GM10266 (cell line): ENCODE results near the gene FRRS1L.

Experiments used
- DNase-seq: peaks from one replicate; pipeline ENCODE4 v3.0.0; 2012; ENCODE audit errors: extremely low spot score
- TF ChIP-seq, protein P1 (sequence below): IDR thresholded peaks from 2 replicates; pipeline ENCODE4 v1.5.1; 2012; ENCODE audit warnings: mild to moderate bottlenecking, low read depth; ENCODE audit not compliant: control insufficient read depth, insufficient read depth; ENCODE audit errors: missing control alignments

FRRS1L gene

DNA sequence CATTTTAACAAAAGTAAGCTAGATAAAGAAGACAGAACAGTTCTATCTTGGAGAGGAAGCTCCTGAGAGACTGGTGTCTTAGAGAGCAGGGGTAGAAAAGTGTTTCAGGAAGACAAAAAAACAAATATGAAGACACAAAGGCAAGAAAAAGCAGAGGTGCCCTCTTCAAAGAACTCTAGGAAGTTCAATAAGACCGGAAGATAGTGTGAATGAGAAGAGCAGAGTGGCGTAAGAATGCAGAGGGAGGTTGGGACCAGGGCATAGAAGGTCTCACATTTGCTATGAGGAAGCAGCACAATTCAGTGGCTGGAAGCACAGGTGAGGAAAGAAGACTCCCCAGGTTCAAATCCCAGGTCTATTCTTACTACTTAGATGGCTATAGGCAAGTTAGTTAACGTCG, 69.9 kb downstream of the FRRS1L start:
- DNase-seq: no peak
- TF ChIP-seq, protein P1, sequence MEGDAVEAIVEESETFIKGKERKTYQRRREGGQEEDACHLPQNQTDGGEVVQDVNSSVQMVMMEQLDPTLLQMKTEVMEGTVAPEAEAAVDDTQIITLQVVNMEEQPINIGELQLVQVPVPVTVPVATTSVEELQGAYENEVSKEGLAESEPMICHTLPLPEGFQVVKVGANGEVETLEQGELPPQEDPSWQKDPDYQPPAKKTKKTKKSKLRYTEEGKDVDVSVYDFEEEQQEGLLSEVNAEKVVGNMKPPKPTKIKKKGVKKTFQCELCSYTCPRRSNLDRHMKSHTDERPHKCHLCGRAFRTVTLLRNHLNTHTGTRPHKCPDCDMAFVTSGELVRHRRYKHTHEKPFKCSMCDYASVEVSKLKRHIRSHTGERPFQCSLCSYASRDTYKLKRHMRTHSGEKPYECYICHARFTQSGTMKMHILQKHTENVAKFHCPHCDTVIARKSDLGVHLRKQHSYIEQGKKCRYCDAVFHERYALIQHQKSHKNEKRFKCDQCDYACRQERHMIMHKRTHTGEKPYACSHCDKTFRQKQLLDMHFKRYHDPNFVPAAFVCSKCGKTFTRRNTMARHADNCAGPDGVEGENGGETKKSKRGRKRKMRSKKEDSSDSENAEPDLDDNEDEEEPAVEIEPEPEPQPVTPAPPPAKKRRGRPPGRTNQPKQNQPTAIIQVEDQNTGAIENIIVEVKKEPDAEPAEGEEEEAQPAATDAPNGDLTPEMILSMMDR: no peak

DNA sequence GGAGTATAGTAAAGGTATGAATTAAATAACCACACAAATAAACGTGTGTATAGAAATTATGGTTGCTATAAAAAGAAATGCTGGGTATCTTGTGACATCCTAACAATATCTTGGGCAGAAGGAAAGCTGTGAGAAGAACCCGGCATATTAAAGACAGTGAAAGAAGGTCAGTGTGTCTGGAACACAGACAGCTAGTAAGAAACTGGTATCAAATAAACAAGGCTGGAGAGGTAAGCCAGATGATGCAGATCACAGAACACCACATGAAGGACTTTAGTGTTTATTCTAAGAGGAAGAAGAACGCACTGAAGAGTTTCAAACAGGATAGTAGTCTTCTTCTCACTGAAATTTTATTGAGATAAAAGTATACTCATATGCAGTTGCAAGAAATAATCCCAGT, 71.7 kb downstream of the FRRS1L start:
- DNase-seq: no peak
- TF ChIP-seq, protein P1: no peak

DNA sequence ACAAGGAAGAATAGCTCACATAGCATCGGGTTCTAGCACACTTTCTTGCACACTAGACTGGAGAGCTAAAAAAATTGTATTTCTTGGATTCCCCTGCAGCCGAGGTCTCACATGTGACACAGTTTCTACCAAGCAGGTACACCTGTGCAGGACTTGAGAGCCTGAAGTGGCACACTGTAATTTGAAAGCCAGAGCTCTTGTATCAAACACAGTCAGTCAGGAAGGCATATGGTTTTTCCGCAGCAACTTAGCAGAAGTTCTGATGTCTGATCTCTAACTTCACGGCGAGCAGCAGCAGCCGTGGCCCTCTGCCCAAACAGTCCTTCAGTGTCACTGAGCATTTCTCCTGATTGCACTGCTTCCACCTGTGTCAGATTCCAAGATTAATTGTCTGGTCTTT, 72.8 kb downstream of the FRRS1L start:
- DNase-seq: no peak
- TF ChIP-seq, protein P1: no peak

DNA sequence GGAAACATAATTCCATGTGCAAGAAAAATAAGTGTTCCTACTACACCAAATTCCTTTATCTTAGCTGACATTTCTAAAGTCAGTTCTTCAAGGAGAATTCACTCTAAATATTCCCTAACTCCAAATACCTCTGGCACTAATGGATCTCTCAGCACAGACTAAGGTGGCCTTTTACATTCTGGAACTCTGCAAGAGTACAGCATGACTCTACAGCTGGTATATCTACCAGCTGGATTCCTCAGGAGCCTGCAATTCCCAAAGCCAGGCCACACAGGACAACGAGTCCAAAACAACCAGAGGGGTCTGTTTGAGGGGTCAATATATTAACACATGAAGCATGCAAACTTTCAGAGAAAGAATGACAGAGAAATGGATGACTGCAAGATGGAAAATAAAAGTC, 74.5 kb downstream of the FRRS1L start:
- TF ChIP-seq, protein P1: no peak
- DNase-seq: no peak

DNA sequence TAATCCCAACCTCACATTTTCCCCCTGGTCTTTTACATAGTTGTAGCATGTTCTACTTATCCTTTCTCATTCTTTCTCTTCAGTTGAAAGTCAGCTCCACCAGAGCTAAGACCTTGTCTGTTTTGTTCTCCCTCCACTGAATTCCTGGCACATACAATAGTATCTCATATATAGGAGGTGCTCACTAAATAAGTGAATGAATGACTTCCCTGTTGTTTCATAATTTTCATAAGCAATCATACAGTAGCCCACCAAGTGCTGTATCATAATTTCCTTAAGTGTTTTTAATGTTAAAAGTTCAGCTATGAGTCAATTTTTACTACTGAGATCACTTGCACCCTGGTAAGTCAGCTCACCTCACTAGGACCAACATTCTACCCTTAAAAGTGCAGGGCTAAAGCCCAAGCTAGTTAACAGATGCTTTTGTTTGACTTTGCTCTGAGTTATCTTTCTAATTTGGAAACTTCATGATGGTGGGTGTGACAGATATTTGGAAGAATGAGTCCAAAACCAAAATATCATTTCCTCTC, 74.9 kb downstream of the FRRS1L start:
- TF ChIP-seq, protein P1: no peak
- no peak for DNase-seq

DNA sequence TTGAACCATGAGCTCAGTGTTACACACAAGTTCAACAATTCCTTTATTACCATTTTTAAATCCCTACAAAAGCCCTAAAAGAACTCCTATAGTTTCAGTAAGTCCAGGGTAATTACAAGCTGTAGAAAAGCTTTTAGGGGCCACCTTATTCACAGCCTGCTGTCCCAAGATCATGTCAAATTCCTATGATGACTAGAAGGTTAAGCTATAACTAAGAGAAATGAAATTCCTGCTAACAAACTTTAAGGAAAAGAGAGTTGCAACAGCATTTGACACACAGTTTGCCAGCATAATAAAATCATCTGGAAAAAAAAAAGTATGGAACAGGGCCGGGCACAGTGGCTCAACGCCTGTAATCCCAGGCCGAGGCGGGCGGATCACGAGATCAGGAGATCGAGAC, 78.8 kb downstream of the FRRS1L start:
- TF ChIP-seq, protein P1: no peak
- DNase-seq: no peak

DNA sequence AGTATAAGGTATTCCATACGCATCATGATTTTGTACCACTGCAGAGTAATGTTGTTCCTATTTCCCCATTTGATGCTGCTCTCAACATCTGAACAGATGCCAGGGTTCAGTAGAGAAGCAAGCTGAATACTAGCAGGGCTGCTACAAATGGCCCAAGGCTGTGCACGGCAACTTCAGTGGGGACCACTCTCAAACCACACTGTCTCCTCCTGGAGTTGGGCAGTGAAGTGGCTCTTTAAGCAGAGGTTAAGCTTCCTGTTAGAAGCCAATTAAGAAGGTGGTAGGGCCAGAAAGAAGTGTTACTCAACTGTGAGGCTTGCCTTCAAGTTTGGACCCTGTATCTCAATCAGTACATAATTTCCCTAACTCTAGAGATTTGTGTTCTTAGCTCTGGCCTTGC, 79.3 kb downstream of the FRRS1L start:
- TF ChIP-seq, protein P1: no peak
- no peak for DNase-seq
